SIG-M5 treated with dmso at 0.1 percent for 504 hours (cell line): ENCODE data around the gene TGFB1I1.
"Not testable (repeated sequence)": the region's sequence is repeated elsewhere in the genome, so short reads cannot be mapped to it uniquely, and the experiment has no call there.

Source experiments
- DNase-seq: peaks from one replicate; lab custom pipeline; 2025; ENCODE audit not compliant: unreplicated experiment; lab: John Stamatoyannopoulos, UW

The TGFB1I1 gene

GRCh38 chr16:31487071-31487719, 15.2 kb downstream of the TGFB1I1 start:
- no peak for DNase-seq

GRCh38 chr16:31487720-31488467, 15.9 kb downstream of the TGFB1I1 start:
- DNase-seq, result no peak

DNA sequence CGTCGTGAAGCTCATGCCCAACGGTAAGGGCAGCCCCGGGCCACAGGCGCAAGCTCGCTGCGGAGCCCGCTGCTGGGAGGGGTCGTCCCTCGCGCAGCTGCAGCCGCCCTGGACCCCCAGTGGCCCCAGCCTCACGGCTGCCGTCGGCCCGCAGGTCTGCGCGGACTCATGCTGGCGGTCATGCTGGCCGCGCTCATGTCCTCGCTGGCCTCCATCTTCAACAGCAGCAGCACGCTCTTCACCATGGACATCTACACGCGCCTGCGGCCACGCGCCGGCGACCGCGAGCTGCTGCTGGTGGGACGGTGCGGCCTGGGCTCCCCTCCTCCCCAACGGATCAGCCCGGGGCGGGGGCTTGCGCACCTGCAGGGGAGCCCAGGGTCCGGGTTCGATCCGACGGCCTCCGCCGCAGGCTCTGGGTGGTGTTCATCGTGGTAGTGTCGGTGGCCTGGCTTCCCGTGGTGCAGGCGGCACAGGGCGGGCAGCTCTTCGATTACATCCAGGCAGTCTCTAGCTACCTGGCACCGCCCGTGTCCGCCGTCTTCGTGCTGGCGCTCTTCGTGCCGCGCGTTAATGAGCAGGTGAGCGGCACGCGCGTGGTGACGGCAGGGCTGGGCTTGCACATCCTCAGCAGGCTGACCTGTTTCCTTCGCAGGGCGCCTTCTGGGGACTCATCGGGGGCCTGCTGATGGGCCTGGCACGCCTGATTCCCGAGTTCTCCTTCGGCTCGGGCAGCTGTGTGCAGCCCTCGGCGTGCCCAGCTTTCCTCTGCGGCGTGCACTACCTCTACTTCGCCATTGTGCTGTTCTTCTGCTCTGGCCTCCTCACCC, 16.7 kb downstream of the TGFB1I1 start:
- no peak for DNase-seq

- no peak for DNase-seq
Measured at GRCh38 chr16:31489298-31489564, 17.3 kb downstream of the TGFB1I1 start.

DNA sequence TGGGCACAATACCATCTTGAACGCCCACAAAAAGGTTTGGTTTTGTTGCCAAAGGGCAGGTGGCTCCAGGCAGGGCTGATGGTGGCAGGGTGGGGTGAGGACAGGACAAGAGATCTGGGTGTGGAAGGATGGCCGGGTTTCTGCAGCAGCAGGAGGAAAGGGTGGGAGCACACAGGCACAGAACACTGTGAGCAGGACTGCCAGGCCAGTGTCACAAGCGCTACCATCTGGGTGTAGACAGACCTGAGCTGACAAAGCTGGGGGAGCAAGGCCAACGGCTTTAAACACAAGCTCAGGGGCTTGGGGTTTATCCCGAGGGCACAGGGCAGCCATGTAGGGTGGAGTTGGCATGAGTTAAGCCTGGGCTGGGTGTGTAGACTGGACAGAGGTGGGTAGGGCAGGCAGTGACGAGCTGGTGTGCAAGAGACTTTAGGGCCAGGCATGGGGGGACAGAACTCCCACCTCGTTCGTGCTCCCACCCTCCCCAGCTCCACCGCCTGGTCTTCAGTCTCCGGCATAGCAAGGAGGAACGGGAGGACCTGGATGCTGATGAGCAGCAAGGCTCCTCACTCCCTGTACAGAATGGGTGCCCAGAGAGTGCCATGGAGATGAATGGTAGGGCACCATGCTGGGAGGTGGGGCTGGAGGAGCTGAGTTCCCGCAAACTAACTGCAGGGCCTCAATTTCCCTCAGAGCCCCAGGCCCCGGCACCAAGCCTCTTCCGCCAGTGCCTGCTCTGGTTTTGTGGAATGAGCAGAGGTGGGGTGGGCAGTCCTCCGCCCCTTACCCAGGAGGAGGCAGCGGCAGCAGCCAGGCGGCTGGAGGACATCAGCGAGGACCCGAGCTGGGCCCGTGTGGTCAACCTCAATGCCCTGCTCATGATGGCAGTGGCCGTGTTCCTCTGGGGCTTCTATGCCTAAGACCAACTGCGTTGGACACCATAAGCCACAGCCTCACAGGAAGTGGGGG, 17.9 kb downstream of the TGFB1I1 start:
- no peak for DNase-seq

- DNase-seq, result no peak
Measured at GRCh38 chr16:31491778-31492418, 19.9 kb downstream of the TGFB1I1 start.

DNA sequence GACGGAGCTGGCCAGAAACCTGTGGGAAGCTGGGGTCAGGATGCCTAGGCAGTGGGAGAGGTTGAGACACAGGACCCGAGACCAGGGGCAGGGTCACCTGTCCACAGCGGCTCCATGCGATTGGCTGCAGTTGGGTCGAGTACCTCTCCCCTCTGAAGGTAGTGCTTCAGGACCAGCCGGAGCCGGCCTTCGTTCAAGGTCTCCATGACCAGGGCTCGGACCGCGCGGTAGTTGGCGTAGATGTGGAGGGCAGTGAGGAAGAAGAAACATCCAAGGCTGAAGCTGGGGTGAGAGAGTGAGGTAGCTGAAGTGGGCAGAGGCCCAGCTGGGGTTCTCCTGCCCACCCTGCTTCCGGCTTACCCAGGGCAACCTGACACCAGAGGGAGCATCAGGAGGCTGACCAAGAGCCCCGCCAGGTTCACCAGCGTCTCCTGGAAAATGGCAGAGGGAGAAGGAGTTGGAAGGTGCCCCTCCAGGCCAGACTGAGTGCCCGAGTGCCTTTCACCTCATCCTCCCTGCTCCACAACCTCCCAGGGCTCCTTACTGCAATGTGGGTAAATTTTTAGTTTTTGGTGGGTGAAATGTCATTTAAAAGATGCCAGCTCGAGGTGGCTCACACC, 21.7 kb downstream of the TGFB1I1 start:
- no peak for DNase-seq

DNA sequence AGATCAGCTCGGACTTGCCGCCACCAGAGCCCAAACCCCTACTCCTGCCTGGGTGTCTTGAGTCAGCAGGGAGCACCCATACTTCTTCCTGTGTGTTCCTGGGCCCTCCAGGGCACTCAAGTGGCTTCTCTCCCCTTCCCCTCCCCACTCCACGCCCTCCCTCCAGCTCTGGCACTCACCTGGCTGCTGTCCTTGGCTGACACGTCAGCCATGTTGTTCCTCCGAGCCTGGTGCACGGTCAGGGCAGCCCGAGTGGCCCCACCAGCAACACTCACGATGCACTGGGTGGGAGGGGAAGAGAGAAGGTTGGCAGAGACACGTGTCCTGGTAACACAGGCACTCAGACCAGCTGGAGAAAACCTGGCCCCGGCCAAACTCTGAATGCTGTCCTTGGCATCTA, 24.7 kb downstream of the TGFB1I1 start:
- DNase-seq, result no peak

DNA sequence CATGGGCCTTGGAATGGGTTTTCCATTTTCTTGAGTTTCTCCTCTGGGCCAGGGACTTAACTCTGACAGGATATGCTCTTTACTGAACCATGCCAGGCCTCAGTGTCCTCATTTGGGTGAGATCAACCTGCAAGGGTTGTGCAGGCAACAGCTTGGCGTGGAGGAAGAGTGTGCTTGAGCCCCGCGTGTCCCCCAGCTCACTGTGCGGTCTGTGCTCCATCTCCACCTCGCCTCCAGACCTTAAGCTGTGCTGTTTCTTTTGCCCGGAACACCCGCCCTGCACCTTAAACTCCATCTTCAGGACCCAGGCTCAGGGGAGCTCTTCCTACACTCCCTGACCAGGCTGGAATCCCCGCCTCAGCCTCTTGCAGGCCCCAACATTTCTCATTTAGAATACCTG, 26.5 kb downstream of the TGFB1I1 start:
- no peak for DNase-seq

DNA sequence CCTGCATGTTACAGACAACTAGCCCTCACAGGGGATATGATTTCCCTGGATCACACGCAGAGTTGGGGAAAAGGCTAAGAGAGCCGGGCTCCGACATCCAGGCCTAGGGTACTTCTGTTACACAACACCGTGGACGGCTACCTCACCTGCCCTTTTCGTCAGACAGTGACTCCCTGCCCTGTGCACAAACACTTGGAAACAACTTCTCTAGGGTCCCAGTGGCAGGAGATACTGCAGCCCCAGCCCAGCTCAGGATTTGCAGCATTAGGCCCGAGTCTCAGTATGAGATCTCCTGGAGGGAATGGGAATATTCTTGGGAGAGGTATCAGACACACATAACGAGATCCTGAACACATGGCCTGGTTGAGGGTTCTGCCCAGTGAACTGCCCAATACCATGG, 28.0 kb downstream of the TGFB1I1 start:
- no peak for DNase-seq

GRCh38 chr16:31501226-31501965, 29.4 kb downstream of the TGFB1I1 start:
- no peak for DNase-seq

DNA sequence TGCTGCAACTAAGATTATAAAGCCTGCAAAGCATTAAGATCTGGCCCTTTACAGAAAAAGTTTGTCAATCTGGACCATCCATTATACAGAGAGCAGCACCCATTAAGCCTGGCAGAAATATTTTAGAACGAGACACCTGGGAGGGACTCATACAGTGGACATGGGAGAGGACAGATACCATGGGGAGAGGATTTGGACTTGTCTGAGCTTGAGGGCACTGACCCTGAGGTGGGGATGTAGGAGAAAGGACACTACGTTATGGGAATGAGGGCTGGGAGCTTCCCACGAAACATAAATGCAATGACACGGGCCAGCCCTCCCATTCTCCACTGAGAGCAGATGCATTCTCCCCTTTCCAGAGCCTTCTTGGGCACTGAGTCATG, 30.0 kb downstream of the TGFB1I1 start:
- no peak for DNase-seq

DNA sequence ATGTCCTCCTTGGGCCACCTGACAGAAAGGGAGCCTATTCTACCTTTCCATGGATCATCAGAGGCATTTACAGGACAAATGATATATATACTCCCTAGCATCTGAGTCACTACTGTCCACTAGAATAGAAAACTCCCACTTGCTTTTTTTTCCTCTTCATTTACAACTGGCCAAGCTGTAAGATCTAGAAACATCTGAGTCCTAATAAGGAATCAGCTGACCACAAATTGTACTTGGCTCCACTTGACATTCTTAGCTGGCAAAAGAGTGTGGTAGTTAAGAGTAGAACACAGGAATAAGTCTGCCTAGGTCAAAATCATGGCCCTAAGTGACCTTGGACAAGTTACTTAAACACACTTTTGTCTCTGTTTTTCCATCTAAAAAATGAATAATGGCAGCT, 31.0 kb downstream of the TGFB1I1 start:
- DNase-seq, result no peak

DNA sequence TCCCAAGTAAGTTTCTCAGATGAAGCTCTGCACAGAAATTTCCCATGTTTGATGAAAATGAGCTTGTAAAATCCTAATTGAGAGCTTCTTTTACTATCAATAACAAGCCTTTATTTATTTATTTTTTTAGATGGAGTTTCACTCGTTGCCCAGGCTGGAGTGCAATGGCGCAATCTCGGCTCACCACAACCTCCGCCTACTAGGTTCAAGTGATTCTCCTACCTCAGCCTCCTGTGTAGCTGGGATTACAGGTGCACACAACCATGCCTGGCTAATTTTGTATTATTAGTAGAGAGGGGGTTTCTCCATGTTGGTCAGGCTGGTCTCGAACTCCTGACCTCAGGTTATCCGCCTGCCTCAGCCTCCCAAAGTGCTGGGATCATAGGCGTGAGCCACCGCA, 31.6 kb downstream of the TGFB1I1 start:
- not testable (repeated sequence) for DNase-seq

DNA sequence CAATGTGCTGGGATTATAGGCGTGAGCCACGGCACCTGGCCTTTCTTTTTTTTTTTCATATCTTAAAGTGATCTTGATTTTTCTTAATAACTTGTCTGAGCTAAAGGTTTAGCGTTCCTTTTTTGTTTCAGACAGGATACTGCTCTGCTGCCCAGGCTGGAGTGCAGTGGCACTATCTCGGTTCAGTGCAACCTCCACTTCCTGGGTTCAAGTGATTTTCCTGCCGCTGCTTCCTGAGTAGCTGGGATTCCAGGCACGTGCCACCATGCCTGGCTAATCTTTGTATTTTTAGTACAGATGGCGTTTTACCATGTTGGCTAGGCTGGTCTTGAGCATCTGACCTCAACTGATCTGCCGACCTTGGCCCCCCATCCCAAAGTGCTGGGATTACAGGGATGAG, 32.2 kb downstream of the TGFB1I1 start:
- DNase-seq, result no peak

- peak; percentile 38 for DNase-seq
Measured at GRCh38 chr16:31505483-31505882, 33.5 kb downstream of the TGFB1I1 start.

- no peak for DNase-seq
Measured at GRCh38 chr16:31507617-31507928, 35.6 kb downstream of the TGFB1I1 start.

- DNase-seq, result peak; percentile 77
Measured at GRCh38 chr16:31507929-31508705, 36.2 kb downstream of the TGFB1I1 start, which contains the start of gene RUSF1. Gene RUSF1 (minus strand): TSS chr16:31508391. CDS start chr16:31508373, 18 bp downstream.

DNA sequence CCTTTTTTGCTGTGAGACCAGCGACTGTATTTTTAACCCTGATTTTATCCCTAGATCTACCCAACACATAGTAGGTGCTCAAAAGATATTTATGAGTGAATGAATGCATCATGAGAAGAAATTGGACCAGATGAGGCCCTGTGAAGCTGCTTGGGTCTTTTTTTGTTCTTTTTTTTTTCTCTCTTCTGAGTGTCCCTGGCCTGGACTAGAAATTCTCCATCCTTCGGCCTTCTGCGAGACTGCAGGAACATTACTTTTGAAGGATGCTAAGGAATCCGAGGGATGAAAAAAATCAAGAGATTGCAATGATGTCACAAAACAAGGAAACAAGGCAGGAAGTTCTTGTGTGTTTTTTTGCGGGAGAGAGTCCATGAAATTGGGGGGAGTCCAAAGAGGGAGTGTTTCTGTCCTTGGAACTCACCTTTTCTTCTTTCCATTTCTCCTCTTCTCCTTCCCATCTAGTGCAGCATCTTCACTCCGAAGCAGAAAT, 36.8 kb downstream of the TGFB1I1 start:
- DNase-seq, result no peak
